Inferior parietal cortex (tissue), 1 donor: ENCODE results near the gene ZNF607.
A peak's percentile ranks its signal among the peaks of the same experiment; 100 is the strongest.
"Not testable (repeated sequence)": the region's sequence is repeated elsewhere in the genome, so short reads cannot be mapped to it uniquely, and the experiment has no call there.

Experiments used
- DNase-seq: peaks from one replicate; pipeline ENCODE4 v3.0.0-alpha.2; 2016; ENCODE audit errors: extremely low spot score

The ZNF607 gene

DNA sequence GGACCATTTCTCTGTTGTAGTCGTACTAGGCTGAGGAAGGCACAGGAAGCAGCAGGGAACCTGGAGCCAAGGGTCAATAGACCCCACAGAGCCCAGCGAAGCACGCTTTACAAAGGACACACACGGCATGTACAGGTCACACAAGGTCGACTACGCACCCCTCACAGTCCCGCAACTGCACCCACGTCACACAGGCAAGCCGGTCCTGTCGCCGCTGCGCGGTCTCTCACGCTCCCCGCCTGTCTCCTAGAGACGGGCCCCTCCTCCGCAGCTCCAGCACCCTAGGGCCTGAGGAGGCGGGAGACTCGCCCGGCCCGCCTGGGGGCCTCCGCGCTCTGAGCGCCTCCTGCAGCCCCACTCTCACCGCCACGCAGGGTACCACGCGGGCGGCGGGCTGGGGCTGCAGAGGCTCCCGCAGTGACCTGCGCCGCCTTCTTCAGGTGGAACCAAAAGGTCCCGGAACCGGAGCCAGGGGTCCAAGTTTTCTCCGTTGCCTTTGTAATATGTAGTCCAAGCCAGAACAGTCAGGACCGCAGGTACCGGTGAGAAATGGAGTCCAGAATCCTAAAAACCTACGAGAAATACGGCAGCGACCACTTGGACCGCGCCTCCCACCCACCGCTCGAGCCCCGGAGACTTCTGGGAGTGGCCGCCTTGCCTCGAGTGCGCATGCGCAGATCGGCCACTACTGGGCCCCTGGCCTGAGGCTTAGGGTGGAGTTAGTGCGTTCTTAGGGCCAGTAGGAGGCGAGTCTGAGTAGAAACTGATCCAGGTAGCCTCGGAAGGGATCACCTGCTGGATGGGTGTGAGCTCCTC is at the start of gene ZNF607:
Gene ZNF607, minus strand, starts transcription at position 651 of the 816 bp plus-strand sequence. CDS start 8,143 bp downstream, outside the sequence.
- peak; percentile 92 for DNase-seq

DNA sequence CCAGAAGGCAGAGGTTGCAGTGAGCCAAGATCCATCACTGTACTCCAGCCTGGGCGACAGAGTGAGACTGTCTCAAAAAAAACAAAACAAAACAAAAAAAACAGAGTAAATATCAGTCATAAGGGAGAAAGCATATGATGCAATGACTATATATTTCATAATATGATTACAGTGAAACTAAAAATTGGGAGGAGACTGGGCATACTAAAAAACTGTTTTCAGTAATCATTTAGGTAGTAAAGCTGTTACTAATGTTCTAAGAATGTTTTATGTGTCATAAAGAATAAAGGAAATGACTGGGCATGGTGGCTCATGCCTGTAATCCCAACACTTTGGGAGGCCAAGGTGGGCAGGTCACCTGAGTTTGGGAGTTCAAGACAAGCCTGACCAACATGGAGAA is 43.9 kb upstream of the ZNF607 start:
- DNase-seq, result no peak

DNA sequence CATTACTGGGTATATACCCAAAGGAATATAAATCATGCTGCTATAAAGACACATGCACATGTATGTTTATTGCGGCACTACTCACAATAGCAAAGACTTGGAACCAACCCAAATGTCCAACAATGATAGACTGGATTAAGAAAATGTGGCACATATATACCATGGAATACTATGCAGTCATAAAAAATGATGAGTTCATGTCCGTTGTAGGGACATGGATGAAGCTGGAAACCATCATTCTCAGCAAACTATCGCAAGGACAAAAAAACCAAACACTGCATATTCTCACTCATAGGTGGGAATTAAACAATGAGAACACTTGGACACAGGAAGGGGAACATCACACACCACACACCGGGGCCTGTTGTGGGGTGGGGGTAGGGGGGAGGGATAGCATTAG is 38.1 kb upstream of the ZNF607 start:
- not testable (repeated sequence) for DNase-seq

DNA sequence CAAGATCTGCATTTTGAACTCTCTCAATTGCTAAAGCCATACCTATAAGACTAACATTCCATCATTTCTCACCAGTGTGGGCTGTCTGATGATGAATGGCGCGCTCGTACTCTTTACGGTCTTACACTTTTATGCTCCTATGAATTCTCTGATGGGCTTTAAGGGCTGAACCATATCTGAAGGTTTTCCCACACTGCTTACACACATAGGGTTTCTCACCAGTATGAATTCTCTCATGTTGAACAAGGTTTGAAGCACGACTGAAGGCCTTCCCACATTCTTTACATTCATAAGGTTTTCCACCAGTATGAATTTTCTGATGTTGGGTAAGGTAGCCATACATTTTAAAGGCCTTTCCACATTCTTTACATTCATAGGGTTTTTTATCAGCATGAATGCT is 18.8 kb upstream of the ZNF607 start:
- no peak for DNase-seq

DNA sequence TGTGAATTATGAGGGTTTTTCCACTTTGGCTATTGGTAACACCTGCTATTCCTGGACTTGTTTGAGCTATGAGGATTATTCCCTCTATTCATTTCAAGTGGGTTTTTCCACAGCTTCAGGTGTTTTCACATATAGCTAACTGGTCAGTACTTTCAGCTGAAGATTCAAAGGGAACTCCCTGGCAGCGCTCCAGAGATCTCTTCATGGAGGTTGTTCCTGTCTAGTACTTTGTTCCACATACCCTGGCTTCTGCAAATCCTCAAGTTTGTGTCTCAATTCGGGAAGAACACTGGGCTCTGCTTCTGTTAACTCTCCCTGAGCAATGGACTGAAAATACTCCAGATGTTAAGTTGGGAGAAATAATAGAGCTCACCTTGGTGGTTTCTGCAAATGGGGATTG is 5.6 kb upstream of the ZNF607 start:
- DNase-seq, result no peak

DNA sequence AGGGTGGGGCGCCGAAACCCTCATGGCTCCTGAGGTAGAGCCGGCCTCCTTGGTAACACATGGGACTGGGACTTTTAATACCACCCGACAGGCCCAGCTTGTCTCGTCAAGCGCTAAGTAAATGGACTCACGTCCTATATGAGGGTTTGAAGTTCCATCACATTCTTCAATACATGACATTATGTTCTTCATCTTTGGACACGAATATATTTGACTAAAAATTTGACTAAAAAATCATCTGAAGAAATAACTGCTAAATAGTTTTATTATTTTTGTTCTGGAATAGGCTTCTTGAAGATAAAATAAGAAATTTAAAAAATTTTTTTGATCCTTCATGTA is 335 bp upstream of the ZNF607 start:
- no peak for DNase-seq

DNA sequence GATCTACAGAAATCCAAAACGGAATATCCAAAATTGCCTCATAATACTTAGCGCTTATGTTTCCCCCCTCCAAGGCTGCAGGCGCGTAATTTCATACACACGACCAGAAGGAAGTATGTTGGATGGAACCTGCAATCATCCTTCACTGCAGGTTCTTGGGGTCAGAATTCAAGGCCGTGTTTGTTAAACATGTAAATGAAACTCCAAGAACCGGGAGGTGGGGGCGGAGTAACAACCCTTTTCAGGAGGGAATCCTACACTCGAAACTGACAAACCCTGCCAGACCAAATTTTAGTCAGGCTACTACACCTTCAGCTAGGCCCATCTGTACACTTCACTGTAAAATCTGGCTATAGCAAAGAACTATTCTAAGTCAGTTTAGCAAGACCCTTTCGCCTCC is 1.3 kb downstream of the ZNF607 start:
- DNase-seq, result peak; percentile 14

DNA sequence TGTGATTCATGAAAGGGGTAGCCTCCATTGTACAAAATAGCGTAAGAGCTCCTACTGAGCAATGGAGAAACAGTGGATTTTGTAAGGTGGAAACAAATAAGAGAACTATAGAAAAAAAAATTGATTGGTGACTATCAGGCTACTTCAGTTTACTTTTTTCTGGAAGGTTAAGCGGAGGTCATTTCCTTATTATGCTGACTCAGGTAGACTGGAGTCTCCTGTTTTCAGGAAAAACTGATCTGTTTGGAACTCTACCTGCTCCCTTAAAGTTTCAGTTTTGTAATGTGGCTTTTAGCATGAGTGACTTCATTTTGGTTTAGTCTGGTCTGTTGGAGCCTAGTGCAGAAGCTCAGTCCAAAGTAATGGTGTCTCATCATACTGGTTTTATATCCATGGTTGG is 3.4 kb downstream of the ZNF607 start:
- no peak for DNase-seq

DNA sequence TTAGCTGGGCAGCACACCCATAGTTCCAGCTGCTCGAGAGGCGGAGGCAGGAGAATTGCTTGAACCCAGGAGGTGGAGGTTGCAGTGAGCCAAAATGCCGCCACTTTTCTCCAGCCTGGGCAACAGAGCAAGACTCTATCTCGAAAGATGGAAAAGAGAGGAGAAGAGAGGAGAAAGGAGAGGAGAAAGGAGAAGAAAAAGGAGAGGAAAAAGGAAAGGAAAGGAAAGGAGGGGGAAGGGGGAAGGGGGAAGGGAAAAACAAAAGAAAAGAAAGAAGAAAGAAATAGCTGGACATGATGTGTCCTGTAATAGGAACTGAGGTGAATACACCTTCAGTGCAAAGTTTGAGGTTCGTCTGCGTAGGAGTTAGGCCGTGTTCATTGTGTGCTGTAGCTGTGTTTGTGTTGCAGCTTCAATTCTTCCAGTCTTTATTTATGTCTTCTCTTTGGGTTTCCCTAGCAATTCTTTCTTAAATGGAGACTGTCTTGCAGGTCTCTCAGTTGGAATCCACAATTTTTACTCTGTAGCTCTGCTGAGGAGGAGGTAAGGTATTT is 13.4 kb downstream of the ZNF607 start:
- no peak for DNase-seq

DNA sequence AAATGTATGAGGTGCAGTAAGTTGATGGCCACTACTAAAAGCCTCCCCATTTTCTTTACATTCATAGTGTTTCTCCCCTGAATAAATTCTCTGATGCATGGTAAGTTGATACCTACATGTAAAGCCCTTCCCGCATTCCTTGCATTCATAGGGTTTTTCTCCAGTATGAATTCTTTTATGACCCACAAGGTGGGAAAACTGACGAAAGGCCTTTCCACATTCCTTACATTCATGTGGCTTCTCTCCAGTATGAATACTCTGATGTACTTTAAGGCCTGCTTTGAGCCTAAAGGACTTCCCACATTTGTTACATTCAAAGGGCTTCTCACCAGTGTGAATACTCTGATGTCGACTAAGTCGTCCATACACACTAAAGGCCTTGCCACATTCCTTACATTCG is 20.5 kb downstream of the ZNF607 start:
- DNase-seq, result no peak

DNA sequence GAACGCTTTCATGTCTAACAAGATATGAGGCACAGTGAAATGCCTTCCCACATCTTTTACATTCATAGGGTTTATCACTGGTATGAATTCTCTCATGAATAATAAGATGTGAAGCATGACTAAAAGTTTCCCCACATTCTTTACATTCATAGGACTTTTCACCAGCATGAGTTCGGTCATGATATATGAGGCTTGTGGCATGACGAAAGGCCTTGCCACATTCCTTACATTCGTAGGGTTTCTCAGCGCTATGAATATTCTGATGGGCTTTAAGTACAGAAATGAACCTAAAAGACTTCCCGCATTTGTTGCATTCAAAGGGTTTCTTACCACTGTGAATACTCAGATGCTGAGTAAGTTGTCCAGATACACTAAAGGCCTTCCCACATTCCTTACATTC is 21.3 kb downstream of the ZNF607 start:
- DNase-seq, result no peak

DNA sequence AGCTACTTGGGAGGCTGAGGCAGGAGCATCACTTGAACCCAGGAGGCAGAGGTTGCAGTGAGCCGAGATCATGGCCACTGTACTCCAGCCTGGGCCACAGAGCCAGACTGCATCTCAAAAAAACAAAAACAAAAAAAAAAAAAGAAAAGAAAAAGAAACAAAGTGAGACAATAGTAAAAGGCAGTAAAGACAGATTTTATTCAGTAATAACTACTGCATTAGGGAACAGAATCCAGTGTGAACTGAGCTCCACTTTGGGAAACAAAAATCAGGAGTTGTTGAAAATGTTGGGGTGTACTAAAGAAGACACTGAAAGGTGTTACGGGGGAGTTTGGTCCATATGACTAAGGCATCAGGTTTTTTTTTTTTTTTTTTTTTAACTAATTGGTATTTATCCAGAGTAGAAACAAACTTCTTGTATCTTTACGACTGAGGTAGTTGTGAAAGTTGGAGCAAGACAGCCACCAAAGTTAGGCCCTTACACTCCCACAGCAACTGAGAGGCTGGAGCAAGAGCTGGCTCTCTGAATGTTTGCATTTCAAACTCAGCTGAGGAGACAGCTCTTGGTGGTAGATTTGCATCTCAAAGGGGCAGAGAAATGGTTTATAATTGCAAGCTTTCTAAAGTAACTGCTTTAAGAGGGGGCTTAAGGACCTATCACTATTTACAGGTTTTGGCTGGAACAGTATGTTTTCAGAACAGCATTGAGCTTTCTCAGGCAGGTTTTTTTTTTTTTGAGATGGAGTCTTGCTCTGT is 24.2 kb downstream of the ZNF607 start:
- DNase-seq, result no peak

DNA sequence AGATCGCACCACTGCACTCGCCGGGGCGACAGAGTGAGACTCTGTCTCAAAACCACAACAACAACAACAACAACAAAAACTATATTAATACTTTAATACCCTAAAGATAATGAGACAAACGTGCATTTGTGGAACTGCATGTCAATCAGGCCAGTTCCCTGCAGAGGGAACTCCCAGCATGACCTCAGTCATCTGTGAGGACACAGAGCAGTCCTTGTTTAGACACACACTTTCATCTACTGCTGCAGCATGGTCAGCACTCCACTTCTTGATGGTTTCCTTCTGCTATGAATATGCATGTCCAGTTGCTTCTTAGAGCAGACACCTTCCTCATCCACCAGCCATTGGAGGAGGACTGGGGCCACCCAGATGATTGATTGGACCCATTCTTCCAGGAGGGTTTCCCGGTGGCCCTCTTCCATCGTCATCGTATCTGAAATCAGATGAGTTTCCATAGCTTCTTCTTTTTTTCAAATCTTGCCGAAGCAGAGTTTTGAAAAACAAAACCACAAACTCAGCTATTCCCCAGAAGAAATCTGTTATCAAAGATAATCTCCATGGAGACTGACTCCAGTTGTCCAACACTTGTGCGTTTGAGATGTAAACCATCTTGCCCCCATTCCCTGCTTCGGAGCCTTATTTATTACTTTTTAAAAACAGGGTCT is 26.5 kb downstream of the ZNF607 start:
- peak; percentile 20 for DNase-seq

DNA sequence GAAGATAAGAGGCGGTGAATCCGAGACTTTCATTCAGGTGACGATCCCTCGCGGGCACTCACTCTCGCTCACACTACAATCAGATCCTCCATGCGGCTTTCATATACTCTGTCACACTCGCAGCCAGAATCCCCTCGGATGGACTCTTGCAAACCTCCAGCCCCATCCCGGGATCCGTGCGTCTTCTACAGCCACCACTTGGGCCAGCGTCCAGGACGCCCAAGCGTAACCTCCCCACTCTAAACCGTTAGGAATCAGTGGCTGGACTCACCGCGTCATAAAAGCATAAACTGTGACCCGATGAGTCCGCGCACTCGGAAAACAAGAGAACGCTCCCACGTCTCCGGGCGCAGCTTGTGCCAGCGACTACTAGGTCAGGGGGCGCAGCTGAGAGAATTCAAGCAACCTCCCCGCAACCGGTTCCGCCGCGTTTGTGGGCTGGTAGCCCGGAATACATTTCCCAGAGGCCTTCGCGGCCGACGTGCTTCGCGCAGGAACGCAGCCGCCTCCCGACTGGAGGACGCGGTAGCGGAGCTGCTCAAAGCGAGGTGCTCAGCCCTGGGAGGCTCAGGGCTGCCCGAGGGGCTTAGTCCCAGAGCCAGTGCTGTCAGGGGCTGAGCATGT is 27.6 kb downstream of the ZNF607 start:
- peak; percentile 91 for DNase-seq

DNA sequence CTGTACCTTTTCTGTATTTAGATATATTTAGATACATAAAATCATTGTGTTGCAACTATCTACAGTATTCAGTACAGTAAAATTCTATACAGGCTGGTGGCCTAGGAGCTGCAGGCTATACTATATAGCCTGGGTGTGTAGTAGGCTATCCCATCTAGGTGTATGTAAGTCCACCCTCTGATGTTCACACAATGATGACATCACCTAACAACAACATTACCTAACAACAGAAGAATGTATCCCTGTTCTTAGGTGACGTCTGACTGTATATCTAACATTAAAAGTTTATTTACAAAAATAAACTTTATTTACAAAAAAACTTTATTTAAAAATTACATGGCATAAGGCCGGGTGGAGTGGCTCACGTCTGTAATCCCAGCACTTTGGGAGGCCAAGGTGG is 36.0 kb downstream of the ZNF607 start:
- no peak for DNase-seq

DNA sequence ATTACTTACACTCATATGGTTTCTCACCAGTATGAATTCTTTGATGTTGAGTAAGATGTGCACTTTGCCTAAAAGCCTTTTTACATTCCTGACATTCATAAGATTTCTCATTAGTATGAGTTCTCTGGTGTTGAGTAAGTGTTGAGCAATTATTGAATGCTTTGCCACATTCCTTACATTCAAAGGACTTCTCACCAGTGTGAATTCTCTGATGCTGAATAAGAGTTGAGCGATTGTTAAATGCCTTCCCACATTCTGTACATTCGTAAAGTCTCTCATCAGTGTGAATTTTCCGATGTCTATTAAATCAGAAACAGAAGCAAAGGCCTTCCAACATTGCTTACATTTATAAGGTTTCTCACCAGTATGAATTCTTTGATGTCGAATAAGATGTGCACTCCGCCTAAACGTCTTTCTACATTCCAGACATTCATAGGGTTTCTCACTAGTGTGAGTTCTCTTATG is 50.1 kb downstream of the ZNF607 start:
- DNase-seq, result no peak

DNA sequence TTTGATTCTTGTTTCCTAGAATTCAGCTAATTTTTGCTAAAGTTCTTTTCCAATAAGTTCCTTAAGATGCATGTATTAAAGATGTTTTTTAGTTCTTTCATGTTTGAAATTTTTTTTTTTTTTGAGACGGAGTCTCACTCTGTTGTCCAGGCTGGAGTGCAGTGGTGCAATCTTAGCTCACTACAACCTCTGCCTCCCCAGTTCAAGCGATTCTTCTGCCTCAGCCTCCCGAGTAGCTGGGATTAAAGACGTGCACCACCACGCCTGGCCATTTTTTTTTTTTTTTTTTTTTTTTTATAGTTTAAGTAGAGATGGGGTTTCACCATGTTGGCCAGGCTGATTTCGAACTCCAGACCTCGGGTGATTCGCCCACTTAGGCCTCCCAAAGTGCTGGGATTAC is 62.4 kb downstream of the ZNF607 start:
- DNase-seq, result not testable (repeated sequence)

DNA sequence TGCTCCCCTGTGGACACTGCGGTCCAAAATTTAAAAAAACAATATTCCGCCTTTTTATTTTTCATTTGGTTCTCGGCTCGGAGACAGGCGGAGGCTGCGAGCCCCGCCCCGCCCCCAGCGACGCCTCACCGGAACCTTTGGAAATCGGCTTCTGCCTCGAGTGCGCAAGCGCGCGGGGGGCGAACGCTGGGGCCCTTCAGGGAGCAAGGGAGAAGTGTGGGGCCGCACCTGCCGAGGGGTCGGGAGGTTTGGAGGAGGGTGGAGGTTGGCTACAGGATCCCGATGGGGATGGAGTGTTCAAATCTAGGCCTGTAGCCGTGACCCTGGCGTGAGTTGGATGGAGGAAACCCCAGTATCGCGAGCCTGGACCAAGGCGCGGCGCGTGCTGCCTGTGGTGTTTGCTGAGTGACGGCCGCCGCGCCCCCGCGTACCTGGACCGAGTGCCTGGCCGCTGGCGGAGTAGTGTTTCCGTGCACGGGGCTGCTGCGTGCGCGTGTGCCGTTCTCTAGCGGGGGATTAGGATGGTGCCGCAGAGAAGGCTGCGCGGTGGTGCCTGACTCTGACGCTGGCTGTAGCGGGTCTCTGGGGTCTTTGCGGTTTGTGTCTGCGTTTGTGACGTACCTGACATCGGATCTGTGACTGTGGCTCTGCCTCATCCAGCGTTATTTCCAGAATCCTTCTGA is 63.7 kb downstream of the ZNF607 start:
- DNase-seq, result peak; percentile 84

DNA sequence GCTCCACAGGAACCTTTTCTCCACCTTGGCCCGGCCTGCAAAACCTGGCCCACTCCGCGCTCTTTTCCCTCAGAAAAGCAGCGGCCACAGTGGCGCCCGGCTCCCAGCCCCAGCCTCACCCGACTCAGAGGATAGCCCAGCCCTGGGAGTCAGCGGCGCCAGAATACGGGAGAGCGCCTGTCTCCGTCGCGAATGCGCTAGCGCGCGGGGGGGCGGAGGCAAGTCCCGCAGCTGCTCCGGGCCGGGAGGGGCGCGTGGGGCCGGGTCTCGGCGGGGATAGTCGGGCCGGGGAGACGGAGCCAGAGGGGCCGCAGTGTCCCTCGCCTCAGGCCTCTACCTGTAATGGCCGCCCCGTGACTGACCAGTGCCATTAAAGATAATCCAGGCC is 64.3 kb downstream of the ZNF607 start, which contains the start of gene ZFP30:
Gene ZFP30, minus strand, starts transcription at position 165 of the 388 bp plus-strand sequence. CDS start 7,643 bp downstream, outside the sequence.
- peak; percentile 90 for DNase-seq

DNA sequence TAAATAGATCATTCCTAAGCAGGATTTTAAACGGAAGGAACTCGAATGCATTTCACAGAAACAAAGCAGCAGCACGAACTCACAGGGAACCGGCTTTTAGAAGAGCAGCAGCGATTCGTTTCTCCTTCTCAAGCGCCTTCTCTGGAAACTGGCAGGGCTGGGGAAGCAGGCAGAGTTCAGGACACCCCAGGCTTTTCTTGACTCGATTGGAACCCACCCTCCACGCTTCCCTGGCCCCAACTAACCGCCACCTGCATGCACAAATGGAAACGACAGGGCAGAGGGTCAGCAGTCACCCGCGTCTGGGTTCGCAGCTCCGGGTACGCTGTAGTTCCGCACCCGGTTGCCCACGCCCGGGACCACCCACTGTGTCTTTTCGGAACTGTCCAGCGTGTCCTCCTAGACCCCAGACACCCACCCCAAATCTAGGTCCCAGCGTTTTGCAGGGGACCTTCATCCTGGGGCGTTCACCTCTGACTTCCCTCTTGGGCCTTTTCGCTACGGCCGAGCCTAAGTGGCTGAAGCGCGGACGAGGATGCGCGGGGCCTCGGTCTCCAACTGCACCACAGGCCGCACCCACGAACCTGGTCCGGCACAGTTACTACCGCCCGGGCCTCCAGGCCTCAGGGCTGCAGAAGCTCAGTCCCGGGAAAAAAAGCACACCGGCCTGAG is 64.8 kb downstream of the ZNF607 start:
- DNase-seq, result peak; percentile 34

DNA sequence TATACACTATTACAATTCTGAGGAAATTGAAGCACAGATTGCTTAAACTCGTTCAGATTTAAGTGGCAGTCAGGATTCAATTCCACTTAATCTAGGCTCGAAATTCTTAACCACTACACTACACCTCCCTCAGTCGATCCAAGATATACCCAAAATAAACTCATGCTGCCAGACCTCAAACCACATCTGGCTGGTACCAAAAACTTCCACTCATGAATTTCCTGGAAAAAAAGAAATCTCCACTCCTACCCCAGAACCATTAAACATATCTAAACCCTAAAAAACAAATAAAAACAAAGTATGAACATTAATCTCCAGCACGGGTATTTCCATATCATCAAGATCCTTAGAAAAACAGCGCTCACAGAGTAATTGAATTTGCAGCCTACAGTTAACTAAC is 65.4 kb downstream of the ZNF607 start:
- DNase-seq, result no peak
